Endothelial cell of umbilical vein (primary cell): ENCODE measurements around the gene IRF2. TPM values are rescaled to one million over a fixed set of nuclear protein-coding genes. Genes with fewer than 3 reads are reported as not detected.

ENCODE experiments used
- BruUV-seq: library from RNA; stranded (reverse); fragments of 400-500 nt; replicated peaks from 2 replicates; lab custom pipeline; 2021; lab: Mats Ljungman, UMichigan
- CTCF ChIA-PET: fragments of 300-600, 350-600 bp; sonication (Branson Sonifier 250); formaldehyde crosslinking; loops from one replicate; lab custom pipeline; 2021; ENCODE audit warnings: antibody characterized with exemption, inconsistent platforms; lab: Charles Lee
- POLR2A ChIA-PET: fragments of 300-600, 350-600 bp; sonication (Branson Sonifier 250); formaldehyde crosslinking; loops from one replicate; lab custom pipeline; 2021; ENCODE audit warnings: antibody characterized with exemption, inconsistent platforms; lab: Charles Lee
- DNase-seq: peaks from one replicate; pipeline ENCODE4 v3.0.0-alpha.2; 2011; ENCODE audit warnings: low read depth, low spot score
- FAIRE-seq: peaks from 2 replicates; lab custom pipeline; 2011; peaks lifted over from hg19 to GRCh38; lab: Jason Lieb, UNC
- H2AFZ ChIP-seq: 2 replicates; pipeline ENCODE4 v1.6.0; 2012; ENCODE audit warnings: low read depth, low read length, control low read depth, inconsistent platforms
- H3K27ac ChIP-seq: 2 replicates; pipeline ENCODE4 v1.5.1; 2011; ENCODE audit warnings: low read depth, mild to moderate bottlenecking, control low read depth, low read length, moderate library complexity; ENCODE audit not compliant: insufficient read depth
- H3K27me3 ChIP-seq, 2 experiments: 2 replicates each; pipeline versions ENCODE4 v1.6.0 to v1.6.1; 2011; ENCODE audit warnings: low read length in 2 of 2, mixed read lengths in 1 of 2; ENCODE audit not compliant: control insufficient read depth in 2 of 2, insufficient read depth in 2 of 2
- H3K36me3 ChIP-seq, 2 experiments: 2 replicates in 1 of 2; 3 replicates in 1 of 2; pipeline ENCODE4 v1.5.1; 2011; ENCODE audit warnings: low read length in 2 of 2, mild to moderate bottlenecking in 1 of 2, moderate library complexity in 1 of 2; ENCODE audit not compliant: control insufficient read depth in 2 of 2, insufficient read depth in 2 of 2; ENCODE audit errors: extremely low read depth in 1 of 2
- H3K4me1 ChIP-seq: 3 replicates; pipeline ENCODE4 v1.5.1; 2011; ENCODE audit warnings: mild to moderate bottlenecking, low read length; ENCODE audit not compliant: control insufficient read depth, insufficient read depth; ENCODE audit errors: extremely low read depth
- H3K4me2 ChIP-seq: 2 replicates; pipeline ENCODE4 v1.6.1; 2011; ENCODE audit warnings: low read length, control low read depth, mixed read lengths; ENCODE audit not compliant: insufficient read depth
- H3K4me3 ChIP-seq, 3 experiments: fragments of 200-600 bp in 1 of 3; sonication (generic), shearing (Covaris generic) in 1 of 3; replicated peaks in 1 of 3; 2 replicates each; pipeline ENCODE4 v1.5.1; 2011 to 2016; ENCODE audit warnings: control low read depth in 3 of 3, low read length in 3 of 3, mild to moderate bottlenecking in 2 of 3, inconsistent platforms in 1 of 3, low read depth in 1 of 3, moderate library complexity in 1 of 3; ENCODE audit not compliant: insufficient read depth in 1 of 3
- H3K79me2 ChIP-seq: 2 replicates; pipeline ENCODE4 v1.6.0; 2012; ENCODE audit warnings: low read length, inconsistent platforms; ENCODE audit not compliant: control insufficient read depth, insufficient read depth
- H3K9ac ChIP-seq: replicated peaks from 2 replicates; pipeline ENCODE3; 2011; ENCODE audit warnings: low read length, control low read depth; ENCODE audit not compliant: insufficient read depth; ENCODE audit errors: extremely low read depth
- H3K9me1 ChIP-seq: replicated peaks from 3 replicates; pipeline ENCODE4 v1.6.0; 2011; ENCODE audit warnings: mild to moderate bottlenecking, low read length; ENCODE audit not compliant: control insufficient read depth, insufficient read depth; ENCODE audit errors: extremely low read depth
- H3K9me3 ChIP-seq: replicated peaks from 2 replicates; pipeline ENCODE4 v1.5.1; 2012; ENCODE audit warnings: low read length, inconsistent platforms; ENCODE audit not compliant: control insufficient read depth, insufficient read depth
- H4K20me1 ChIP-seq: replicated peaks from 2 replicates; pipeline ENCODE3; 2011; ENCODE audit warnings: mild to moderate bottlenecking, low read length; ENCODE audit not compliant: control insufficient read depth, insufficient read depth; ENCODE audit errors: extremely low read depth
- CTCF ChIP-seq, 2 donors: IDR thresholded peaks; 1 replicate in 1 of 2; 2 replicates in 1 of 2; pipeline ENCODE4 v1.5.1; 2011; ENCODE audit warnings: low read length in 2 of 2, mild to moderate bottlenecking in 2 of 2, moderate library complexity in 2 of 2, control low read depth in 1 of 2, inconsistent platforms in 1 of 2, low read depth in 1 of 2; ENCODE audit not compliant: insufficient read depth in 1 of 2; ENCODE audit errors: extremely low read depth in 1 of 2
- EZH2 ChIP-seq: IDR thresholded peaks from 2 replicates; pipeline ENCODE4 v1.6.1; 2012; ENCODE audit warnings: borderline replicate concordance, low read depth, mild to moderate bottlenecking, moderate library complexity, low read length, inconsistent platforms; ENCODE audit not compliant: severe bottlenecking
- FOS ChIP-seq: IDR thresholded peaks from 2 replicates; pipeline ENCODE4 v1.6.1; 2011; ENCODE audit warnings: mild to moderate bottlenecking, low read length, moderate library complexity, borderline replicate concordance; ENCODE audit not compliant: insufficient read depth
- GATA2 ChIP-seq: IDR thresholded peaks from 2 replicates; pipeline ENCODE4 v1.7.0; 2011; ENCODE audit warnings: low read depth, mild to moderate bottlenecking, moderate library complexity, mixed read lengths, low read length; ENCODE audit not compliant: insufficient read length, insufficient read depth
- JUN ChIP-seq: IDR thresholded peaks from 2 replicates; pipeline ENCODE4 v1.6.1; 2011; ENCODE audit warnings: borderline replicate concordance, low read depth; ENCODE audit not compliant: insufficient read length, insufficient read depth
- MAX ChIP-seq: IDR thresholded peaks from 2 replicates; pipeline ENCODE4 v1.6.1; 2011; ENCODE audit not compliant: insufficient read depth, insufficient read length
- MYC ChIP-seq: IDR thresholded peaks from one replicate; pipeline ENCODE4 v1.6.1; 2011; ENCODE audit warnings: mild to moderate bottlenecking, low read depth, low read length
- POLR2A ChIP-seq: IDR thresholded peaks from 2 replicates; pipeline ENCODE4 v1.6.1; 2012; ENCODE audit warnings: low read depth, mild to moderate bottlenecking, control low read depth, low read length
- POLR2AphosphoS5 ChIP-seq: IDR thresholded peaks from 2 replicates; pipeline ENCODE4 v1.6.1; 2012; ENCODE audit warnings: low read depth, mild to moderate bottlenecking, control low read depth, low read length, moderate library complexity; ENCODE audit not compliant: insufficient read depth
- dilution Hi-C: fragments of 300-500 bp; cut with MboI; formaldehyde crosslinking; loops from one replicate; pipeline ENCODE4 v1.15.0; 2019; ENCODE audit warnings: low sequenced_read_pairs; ENCODE audit not compliant: extremely low pct_ligation_motif_present
- intact Hi-C: fragments of 100-400 bp; cut with micrococcal nuclease; formaldehyde crosslinking; loops from one replicate; pipeline ENCODE4 v1.10.0; 2022
- polyA plus RNA-seq, 4 experiments: library from polyadenylated mRNA; depleted of rRNA in 3 of 4; stranded (reverse) in 3 of 4; unstranded in 1 of 4; fragments of >200 nt; gene quantifications; 2 replicates each; pipeline versions ENCODE4 v1.2.1 to v1.2.3, GENCODE V29; 2011 to 2012; ENCODE audit warnings: missing spikeins in 1 of 4
- total RNA-seq: library from RNA; stranded (reverse); gene quantifications from 2 replicates; pipeline ENCODE4 v1.2.3, GENCODE V29; 2021

Gene IRF2
- total and polyA plus RNA-seq, 2 donors (not counting 3 experiments of a cell fraction or from before 2014, with no cell fraction given): 26.9 to 27.6 TPM

GRCh38 chr4:184420881-184421416 lies 53.4 kb downstream of the IRF2 start:
- no peak for FAIRE-seq
- dilution Hi-C loops: no loop called here
- POLR2A ChIA-PET: no interaction called here

GRCh38 chr4:184420402-184420801 lies 53.9 kb downstream of the IRF2 start:
- POLR2A ChIA-PET: no interaction called here
- CTCF ChIA-PET: interaction anchor here (1.1 kb wide), 1 partner anchor 156 kb away, joined by 3 read pairs; no protein-coding TSS in a partner anchor
- intact Hi-C loops: no loop called here
- Histone ChIP-seq H3K9me1 (no peaks in the 10 kb centered on the region), H3K9me3 (no peaks in the 10 kb centered on the region), H4K20me1 (no peaks in the 10 kb centered on the region), H3K36me3 (peaks cover 7 to 10% of the 10 kb centered on the region in 2 experiments), H3K9ac (no peak overlapping the region), H3K4me3 (no peak overlapping the region), H3K79me2 (peaks cover 4% of the 10 kb centered on the region), H3K27ac (no peak overlapping the region), H3K4me2 (no peak overlapping the region), H2AFZ (no peak overlapping the region), H3K27me3 (no peaks in the 10 kb centered on the region), H3K4me1 (peaks cover 11% of the 10 kb centered on the region)
- DNase-seq: no peak
- no peak for TF ChIP-seq CTCF (IDR thresholded peaks at IDR 0.05; ENCODE audit: extremely low read depth in 1 of 2, insufficient read depth in 1 of 2, low read depth in 1 of 2, low read length in 2 of 2)
- no peak for TF ChIP-seq MAX
- no peak for TF ChIP-seq FOS
- TF ChIP-seq POLR2A: no peak
- TF ChIP-seq JUN: no peak
- TF ChIP-seq GATA2: no peak
- no peak for TF ChIP-seq EZH2
- no peak for TF ChIP-seq MYC
- no peak for TF ChIP-seq POLR2AphosphoS5
- BruUV-seq: no TSS peak
- dilution Hi-C loops: no loop called here
- FAIRE-seq: no peak

More at GRCh38 chr4:184420881-184421416, 53.4 kb downstream of the IRF2 start:
- intact Hi-C loops: no loop called here
- no TSS peak for BruUV-seq
- Histone ChIP-seq H3K79me2 (peaks cover 4% of the 10 kb centered on the region), H3K36me3 (peaks cover 7 to 13% of the 10 kb centered on the region in 2 experiments), H3K4me2 (no peak overlapping the region), H3K27me3 (no peaks in the 10 kb centered on the region), H3K4me1 (peaks cover 11% of the 10 kb centered on the region), H3K9me1 (no peaks in the 10 kb centered on the region), H3K4me3 (no peak overlapping the region), H3K9ac (no peak overlapping the region), H4K20me1 (no peaks in the 10 kb centered on the region), H3K27ac (no peak overlapping the region), H3K9me3 (no peaks in the 10 kb centered on the region), H2AFZ (no peak overlapping the region)
- CTCF ChIA-PET: interaction anchor here (1.1 kb wide), 1 partner anchor 157 kb away, joined by 3 read pairs; no protein-coding TSS in a partner anchor
- TF ChIP-seq MYC: no peak
- DNase-seq: no peak
